SHP77 (cell line): ENCODE data around the gene ADPRHL1.

Source experiments
- DNase-seq, 2 experiments: peaks; one replicate each; lab custom pipeline; 2025; lab: John Stamatoyannopoulos, UW

The ADPRHL1 gene

GRCh38 chr13:113452942-113453901 lies at the start of gene ADPRHL1:
Gene ADPRHL1, minus strand, starts transcription at chr13:113453488. Its CDS starts 51 bp downstream, at chr13:113453437.
- DNase-seq = no peak

DNA sequence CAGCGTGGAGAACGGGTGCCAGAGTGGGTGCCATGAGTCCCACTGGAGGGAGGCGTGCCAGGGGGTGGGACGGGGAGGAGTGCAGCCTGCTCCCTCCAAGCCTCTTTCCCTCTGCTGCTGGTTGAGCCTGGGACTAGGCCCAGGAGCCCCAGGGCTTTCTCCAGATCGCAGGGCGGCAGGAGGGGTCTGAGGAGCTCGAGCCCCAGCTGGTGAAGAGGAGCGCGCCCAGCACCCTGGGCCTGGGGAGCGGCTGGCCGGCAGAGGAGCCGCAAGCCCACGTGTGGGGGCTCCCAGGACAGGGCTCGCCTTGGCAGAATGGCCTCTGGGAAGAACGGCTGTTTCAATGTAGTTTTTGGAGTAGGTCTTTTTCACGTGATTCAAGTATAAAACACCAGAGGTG lies 49.4 kb upstream of the ADPRHL1 start:
- DNase-seq = no peak

DNA sequence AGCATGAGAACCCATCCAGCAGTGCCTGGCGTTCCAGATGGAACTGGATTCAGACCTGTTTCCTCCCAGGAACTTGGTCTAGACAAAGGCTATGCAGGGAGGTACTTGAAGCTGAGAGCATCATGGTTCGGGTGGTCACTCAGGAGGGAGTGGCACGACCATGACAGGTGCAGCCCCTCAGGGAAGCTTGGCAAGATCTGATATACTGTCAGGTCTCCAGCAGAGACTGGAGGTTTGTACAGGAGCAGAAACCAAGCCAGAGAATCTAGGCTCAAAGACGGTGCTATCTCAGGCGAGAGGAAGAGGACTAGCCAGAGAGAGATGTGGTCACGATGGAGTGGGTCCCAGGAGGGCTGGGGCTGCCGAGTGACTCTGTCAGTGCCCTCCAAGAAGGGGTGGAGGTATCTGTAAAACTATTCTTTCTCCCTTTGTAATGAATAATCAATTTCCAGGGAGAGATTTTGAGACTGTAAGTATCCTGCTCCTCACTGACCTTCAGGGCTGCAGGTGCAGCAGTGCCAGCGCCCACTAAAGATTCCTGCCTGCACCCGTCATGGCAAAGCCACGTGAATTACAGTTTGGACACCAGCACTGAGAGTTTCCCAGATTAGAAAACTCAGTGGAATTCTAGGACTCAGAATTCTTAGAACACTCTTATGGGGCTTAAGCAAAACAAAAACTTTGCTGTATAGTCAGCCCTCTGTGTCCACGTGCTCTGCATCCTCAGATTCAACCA lies 47.4 kb upstream of the ADPRHL1 start:
- DNase-seq = no peak

- no peak for DNase-seq
Measured at GRCh38 chr13:113499936-113500335, 46.6 kb upstream of the ADPRHL1 start.

- DNase-seq = no peak
Measured at GRCh38 chr13:113498905-113499304, 45.6 kb upstream of the ADPRHL1 start.

DNA sequence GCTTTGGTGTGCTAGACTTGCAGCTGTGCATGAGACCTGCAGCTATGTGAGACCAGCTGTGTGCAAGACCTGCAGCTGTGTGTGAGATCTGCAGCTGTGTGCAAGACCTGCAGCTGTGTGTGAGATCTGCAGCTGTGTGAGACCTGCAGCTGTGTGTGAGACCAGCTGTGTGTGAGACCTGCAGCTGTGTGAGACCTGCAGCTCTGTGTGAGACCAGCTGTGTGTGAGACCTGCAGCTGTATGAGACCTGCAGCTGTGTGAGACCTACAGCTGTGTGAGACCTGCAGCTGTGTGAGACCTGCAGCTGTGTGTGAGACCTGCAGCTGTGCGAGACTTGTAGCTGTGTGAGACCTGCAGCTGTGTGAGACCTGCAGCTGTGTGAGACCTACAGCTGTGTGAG lies 43.9 kb upstream of the ADPRHL1 start:
- peak in 1 of 2 experiments; percentile 5 for DNase-seq

DNA sequence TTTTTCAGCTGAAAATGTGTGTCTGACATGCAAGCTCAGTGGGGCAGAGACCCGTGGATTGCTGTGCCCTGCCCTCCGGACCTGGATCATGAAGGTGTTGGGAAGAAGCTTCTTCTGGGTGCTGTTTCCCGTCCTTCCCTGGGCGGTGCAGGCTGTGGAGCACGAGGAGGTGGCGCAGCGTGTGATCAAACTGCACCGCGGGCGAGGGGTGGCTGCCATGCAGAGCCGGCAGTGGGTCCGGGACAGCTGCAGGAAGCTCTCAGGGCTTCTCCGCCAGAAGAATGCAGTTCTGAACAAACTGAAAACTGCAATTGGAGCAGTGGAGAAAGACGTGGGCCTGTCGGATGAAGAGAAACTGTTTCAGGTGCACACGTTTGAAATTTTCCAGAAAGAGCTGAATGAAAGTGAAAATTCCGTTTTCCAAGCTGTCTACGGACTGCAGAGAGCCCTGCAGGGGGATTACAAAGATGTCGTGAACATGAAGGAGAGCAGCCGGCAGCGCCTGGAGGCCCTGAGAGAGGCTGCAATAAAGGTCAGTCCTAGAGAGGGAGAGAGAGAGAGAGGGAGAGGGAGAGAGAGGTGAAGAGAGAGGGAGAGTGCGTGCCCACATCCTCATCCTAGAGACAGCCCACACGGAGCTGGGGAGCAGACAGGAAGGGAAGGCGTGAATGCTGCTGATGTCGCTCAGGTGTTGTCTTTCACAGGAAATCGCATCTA lies 42.4 kb upstream of the ADPRHL1 start:
- no peak for DNase-seq

DNA sequence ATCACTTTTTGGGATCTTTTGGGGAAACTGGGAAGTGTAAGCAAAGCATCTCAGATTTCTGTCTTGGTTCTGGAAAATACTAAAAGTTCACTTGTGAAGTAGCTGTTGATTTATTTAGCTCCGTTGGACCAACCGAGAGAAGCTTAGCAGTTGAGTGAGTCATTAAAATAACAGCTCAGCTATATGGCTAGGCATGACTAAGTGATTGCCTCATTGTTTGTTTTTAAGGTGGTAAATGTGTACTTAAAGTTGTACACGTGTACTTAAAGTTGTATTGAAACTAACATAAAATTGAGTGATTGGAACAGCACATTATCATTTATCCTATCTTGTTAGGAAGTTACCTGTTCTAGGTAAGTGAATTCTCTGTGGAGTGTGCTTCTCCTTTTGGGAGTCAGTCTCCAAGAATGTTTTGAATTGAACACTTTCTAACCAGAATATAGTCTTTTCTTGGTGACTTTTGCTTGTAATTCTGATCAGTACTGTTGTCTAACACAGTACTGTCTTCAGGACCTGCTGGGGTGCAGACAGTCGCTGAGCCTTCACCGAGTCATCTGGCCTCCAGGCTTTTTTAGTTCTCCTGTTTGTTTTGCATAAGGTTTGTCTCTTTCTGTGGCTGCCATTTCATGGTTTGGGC lies 40.1 kb upstream of the ADPRHL1 start:
- DNase-seq = peak; percentile 77 to 78

DNA sequence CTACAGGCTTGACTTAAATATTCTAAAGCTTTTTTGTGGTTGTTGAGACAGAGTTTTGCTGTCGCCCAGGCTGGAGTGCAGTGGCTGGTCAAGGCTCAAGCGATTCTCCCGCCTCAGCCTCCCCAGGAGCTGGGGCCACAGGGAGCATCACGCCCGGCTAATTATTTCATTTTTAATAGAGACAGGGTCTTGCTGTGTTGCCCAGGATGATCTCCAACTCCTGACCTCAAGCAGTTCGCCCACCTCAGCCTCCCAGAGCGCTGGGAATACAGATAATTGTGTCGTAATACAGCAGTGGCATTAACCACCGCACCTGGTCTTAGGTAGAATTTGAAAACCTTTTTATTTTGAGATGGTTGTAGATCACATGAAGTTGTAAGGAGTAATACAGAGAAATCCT lies 38.7 kb upstream of the ADPRHL1 start:
- no peak for DNase-seq

DNA sequence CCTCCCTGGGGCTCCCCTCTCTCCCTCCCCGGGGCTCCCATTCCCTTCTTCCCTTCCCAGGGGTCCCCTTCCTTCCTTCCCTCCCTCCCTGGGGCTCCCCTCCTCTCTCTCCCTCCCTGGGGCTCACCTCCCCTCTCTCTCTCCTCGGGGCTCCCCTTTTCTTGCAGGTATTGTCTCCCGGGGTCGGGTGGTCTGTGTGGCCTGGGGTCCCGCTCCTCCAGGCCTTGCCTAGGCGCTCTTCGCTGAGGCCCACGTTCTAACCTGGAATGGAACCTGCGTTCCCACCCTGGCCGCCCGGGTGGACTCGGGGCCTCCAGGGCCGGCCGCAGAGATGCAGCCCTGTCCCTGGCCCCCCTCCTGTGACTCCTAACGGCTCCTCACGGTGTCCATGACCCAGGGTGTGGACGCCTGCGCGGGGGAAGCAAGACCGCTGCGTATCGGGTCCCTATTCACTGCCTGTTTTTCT lies 38.2 kb upstream of the ADPRHL1 start:
- DNase-seq = peak; percentile 26 to 69

DNA sequence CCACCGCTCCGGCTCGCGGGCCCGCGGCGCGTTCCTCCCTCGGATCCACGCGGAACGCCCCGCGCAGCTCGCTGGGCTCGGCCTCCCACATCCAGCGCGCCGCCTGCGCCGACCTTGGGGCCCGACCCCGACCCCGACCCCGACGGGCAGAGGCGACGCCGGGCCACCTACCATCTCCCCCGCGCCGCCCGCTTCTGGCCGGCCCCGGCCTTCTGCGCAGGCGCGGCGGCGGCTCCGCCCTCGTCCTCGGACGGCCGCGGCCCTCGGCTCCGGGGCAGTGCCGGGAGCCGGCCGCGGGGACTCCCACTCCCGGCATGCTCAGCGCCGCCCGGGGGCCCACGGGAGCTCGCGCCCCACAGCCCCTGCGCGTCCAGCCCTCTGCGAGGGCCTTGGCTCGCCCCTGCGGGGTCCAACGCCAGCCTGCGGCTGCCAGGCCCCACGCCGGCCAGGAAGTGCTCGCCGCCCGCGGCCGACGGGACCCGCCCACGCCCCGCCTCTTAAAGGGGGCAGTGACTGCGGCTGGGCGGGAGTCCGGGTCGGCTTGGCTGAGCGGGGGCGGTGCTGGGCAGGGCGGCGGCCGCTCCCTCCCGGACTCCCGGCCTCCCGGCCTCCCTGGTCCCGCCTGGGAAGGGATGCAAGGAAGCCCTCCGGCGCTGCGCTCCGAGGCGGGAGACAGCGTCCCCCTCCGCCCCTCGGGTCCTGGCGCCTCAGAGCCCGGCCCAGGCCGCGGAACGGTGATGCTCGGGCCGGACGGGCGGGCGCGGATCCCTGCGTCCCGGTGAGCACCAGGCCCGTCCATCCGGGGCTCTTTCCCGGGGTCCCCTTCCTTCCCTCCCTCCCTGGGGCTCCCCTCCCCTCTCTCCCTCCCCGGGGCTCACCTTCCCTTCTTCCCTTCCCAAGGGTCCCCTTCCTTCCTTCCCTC lies 37.5 kb upstream of the ADPRHL1 start, which contains the start of gene DCUN1D2:
TSS of gene DCUN1D2 (minus strand) at position 216 of the 922 bp plus-strand sequence. CDS start at position 174, 42 bp downstream.
- DNase-seq = peak; percentile 91 to 95

GRCh38 chr13:113489549-113490495 lies 36.5 kb upstream of the ADPRHL1 start:
- DNase-seq = peak; percentile 50 to 52

DNA sequence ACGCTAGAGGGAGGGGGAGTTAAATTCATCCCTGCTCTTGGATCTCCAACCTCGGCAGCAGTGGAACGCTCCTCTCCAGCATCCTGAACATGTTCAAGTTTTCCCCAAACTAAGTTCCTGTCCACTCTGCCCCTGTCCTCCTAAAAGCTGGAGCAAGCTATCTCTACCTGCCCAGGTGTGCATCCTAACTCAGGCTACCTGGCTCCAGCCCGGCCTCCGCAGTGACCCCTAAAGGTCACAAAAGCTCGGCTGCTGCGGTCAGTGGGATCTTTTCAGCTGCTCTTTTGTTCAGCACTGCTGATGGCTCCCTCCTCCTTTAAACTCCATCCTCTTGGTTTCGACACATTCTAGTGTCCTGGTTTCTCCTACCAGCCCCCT lies 35.9 kb upstream of the ADPRHL1 start:
- peak in 1 of 2 experiments; percentile 28 for DNase-seq

DNA sequence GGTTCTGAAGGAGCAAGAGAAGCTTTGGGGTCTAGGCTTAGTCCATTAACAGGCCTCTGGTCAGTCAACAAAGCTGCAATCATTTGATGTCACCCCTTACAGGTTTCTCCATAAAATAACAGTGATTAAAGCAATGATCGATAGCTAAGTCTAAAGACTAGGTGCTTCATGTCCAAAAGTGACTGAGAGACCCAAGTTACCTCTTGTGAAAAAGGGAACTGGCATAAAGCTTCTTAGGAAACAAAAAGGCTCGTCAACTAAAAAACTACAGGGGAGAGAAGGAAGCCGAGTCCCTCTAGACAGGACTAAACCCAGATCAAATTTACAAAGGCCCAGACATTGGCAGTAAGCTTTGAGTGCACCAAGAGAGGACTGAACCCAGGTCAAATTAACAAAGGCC lies 35.0 kb upstream of the ADPRHL1 start:
- DNase-seq = no peak

DNA sequence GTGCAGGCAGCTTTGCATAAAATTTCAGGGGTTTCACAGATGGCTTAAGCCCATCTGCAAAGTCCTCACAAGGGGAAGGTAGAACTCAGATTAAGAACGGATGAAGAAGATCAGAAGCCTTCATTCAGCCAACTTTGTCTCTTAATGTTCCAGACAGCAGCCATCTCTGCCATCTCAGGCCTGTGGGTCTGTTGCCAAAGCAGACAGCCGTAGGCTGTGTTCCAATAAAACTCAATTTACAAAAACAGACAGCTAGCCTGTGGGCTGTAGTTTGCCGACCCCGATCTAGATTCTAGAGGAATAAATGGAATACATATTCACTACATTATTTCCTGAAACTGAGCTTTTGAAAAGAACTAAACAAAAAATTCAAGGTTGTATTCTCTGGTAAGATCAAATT lies 33.4 kb upstream of the ADPRHL1 start:
- no peak for DNase-seq

DNA sequence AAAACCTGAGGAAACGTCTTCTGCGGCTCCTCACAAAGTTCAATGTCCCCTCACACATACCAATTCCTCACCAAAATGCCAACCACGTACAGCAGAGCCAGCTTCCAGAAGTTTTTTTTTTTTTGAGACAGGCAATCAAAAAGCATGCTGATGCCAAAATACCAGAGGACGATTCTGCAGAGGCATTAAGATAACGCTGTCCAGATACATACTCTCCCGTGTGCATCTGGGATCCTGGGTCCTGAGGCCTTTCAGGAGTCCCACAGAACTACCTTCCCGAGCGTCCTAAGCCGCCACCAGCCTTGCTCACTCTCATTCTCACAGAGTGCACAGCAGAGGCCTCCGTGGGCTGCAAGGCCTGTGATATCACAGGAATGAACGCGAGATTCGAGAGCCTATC lies 32.3 kb upstream of the ADPRHL1 start:
- DNase-seq = no peak

DNA sequence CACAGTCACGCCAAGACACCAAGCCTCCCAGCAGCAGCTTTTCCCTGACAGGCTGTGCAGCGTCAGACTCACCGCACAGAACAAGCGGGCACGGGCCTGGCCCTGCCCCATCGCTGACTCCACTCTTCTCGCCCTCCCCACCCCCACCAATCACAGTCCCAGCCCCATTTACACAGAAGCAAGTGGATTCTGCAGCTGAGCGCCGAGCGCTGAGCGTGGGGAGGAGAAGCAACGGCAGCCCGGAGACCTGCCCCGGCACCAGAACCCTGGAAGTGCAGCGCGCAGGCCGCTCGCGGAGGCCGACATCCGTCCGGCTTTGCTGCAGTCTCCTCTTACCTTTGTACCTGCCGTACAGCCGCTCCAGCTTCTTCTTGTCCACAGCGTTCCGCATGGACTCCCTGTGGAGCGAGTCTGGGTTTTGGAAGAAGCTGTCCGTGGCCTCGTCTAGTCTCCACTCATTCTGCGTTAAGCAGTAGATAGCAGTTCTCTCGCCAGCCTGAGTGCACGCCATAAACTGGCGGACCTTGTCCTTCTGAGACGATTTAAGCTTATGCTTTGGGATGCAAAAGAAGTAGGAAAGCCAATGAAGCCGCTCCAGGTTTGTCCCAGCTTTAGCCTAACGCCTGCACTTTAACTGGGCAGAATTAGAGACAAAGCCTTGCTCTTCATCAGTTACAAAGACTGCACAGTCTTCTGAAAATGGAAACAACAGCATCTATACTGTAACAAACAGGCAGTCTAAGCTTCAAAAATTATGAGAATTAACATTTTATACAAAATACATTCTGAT lies 30.4 kb upstream of the ADPRHL1 start:
- DNase-seq = no peak

DNA sequence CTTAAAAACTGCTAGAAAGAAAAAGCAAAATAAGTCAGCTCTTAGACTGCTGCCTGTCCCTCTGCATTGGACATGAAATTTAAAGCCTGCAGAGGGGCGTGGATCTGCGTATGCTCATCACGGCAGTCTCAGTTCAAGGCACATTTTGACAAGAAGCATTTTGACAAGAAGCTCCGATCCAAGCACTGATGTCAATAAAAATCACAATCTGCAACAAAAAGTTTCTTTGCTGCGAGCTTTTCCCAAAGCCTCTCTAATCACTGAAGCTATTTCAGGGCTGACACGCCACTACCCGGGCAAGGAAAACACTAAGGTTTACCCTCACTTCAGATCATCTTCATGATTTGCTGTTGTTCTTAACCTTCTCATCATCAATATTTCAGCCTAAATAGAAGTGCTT lies 29.8 kb upstream of the ADPRHL1 start:
- DNase-seq = no peak

DNA sequence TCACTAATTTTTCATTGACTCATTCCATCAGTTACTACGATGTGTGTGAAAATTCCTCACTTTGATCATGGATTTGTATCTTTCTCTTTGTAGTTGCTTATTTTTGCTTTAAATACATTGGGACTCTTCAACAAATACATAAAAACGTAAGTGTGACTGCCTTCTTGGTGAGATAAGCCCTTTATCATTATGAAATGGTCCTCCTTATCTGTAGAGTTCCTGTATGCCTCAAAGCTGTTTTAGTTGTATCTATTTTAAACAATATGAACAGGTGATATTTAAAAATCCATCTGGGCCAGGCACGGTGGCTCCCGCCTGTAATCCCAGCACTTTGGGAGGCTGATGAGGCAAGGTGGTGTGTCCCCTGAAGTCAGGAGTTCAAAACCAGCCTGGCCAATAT lies 25.9 kb upstream of the ADPRHL1 start:
- DNase-seq = no peak
